ENCODE data around the gene PNLIPRP1. TPM values are rescaled to one million over a fixed set of nuclear protein-coding genes. Genes with fewer than 3 reads are reported as not detected.

The PNLIPRP1 gene
- total RNA-seq, 2 donors from 2014 or later, result not detected

DNA sequence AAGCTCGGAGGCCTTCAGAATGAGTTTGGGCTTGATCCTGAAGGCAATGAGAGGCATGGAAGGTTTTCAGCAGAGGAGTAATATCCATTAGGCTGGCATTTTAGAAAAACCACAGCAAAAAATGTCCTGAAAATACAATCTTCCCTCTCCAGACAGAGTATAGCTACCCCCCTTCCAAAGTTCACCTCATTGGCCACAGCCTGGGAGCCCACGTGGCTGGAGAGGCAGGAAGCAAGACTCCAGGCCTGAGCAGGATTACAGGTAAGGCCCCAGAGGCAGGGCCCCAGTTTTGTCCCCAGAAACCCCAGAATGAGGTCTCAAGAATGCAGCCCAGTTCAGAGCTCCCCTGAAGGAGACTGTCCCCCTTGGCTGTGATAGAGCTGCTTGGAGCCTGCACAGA is 5.3 kb downstream of the PNLIPRP1 start:
- H3K27me3 Mint-ChIP-seq (ENCODE audit: insufficient read depth), result no peaks in the 10 kb centered on the region
- TF ChIP-seq, protein P1, sequence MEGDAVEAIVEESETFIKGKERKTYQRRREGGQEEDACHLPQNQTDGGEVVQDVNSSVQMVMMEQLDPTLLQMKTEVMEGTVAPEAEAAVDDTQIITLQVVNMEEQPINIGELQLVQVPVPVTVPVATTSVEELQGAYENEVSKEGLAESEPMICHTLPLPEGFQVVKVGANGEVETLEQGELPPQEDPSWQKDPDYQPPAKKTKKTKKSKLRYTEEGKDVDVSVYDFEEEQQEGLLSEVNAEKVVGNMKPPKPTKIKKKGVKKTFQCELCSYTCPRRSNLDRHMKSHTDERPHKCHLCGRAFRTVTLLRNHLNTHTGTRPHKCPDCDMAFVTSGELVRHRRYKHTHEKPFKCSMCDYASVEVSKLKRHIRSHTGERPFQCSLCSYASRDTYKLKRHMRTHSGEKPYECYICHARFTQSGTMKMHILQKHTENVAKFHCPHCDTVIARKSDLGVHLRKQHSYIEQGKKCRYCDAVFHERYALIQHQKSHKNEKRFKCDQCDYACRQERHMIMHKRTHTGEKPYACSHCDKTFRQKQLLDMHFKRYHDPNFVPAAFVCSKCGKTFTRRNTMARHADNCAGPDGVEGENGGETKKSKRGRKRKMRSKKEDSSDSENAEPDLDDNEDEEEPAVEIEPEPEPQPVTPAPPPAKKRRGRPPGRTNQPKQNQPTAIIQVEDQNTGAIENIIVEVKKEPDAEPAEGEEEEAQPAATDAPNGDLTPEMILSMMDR (conservative IDR thresholded peaks at IDR 0.05), result no peak
- WGBS, 2 experiments (ENCODE audit: insufficient coverage in 1 of 2, insufficient read length in 1 of 2), result 83% methylated on average over 2 of the region's 2 CpGs
- Histone ChIP-seq H3K4me1 (ENCODE audit: control insufficient read depth, insufficient read depth, low read length) (no peaks in the 10 kb centered on the region), H3K36me3 (ENCODE audit: control insufficient read depth, insufficient read depth, low read length) (no peaks in the 10 kb centered on the region), H3K27ac (ENCODE audit: low read depth, low read length) (no peak overlapping the region), H3K27me3 (ENCODE audit: control insufficient read depth, insufficient read depth, low read length, poor library complexity, severe bottlenecking) (no peaks in the 10 kb centered on the region), H3K9me3 (ENCODE audit: control insufficient read depth, low read length) (no peaks in the 10 kb centered on the region), H3K9ac (ENCODE audit: extremely low read depth, low read length, poor library complexity, severe bottlenecking) (no peak overlapping the region), H3K4me3 (ENCODE audit: low read length) (no peak overlapping the region)
- H3K4me1 Mint-ChIP-seq, result no peaks in the 10 kb centered on the region
- H3K36me3 Mint-ChIP-seq (ENCODE audit: low read depth), result no peaks in the 10 kb centered on the region
- H3K4me3 Mint-ChIP-seq, result no peak overlapping the region
- H3K27ac Mint-ChIP-seq, result no peak overlapping the region
- no peaks in the 10 kb centered on the region for H3K9me3 Mint-ChIP-seq
- DNase-seq, result no peak

DNA sequence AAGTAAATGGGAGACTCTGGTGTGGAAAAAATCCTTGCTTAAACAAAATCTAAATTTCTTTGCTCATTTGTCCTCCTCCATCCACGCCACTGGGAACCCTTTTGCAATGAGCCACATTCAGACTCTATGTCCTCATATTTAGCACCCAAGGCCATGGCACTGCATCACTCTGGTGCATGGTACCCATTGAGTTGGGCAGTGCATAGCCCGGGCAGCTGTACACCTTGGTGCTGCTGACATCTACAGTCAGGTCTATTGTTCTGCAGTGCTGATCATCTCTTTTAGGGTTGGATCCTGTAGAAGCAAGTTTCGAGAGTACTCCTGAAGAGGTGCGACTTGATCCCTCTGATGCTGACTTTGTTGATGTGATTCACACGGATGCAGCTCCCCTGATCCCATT is 6.8 kb downstream of the PNLIPRP1 start:
- no peaks in the 10 kb centered on the region for H3K27me3 Mint-ChIP-seq (ENCODE audit: insufficient read depth)
- H3K9ac ChIP-seq (ENCODE audit: extremely low read depth, low read length, poor library complexity, severe bottlenecking), result no peak overlapping the region
- no peaks in the 10 kb centered on the region for H3K4me1 ChIP-seq (ENCODE audit: control insufficient read depth, insufficient read depth, low read length)
- H3K4me1 Mint-ChIP-seq, result no peaks in the 10 kb centered on the region
- no peaks in the 10 kb centered on the region for H3K27me3 ChIP-seq (ENCODE audit: control insufficient read depth, insufficient read depth, low read length, poor library complexity, severe bottlenecking)
- no peaks in the 10 kb centered on the region for H3K9me3 Mint-ChIP-seq
- no peak overlapping the region for H3K27ac Mint-ChIP-seq
- no peaks in the 10 kb centered on the region for H3K9me3 ChIP-seq (ENCODE audit: control insufficient read depth, low read length)
- TF ChIP-seq, protein P1 (conservative IDR thresholded peaks at IDR 0.05), result no peak
- H3K36me3 Mint-ChIP-seq (ENCODE audit: low read depth), result no peaks in the 10 kb centered on the region
- no peaks in the 10 kb centered on the region for H3K36me3 ChIP-seq (ENCODE audit: control insufficient read depth, insufficient read depth, low read length)
- no peak overlapping the region for H3K4me3 ChIP-seq (ENCODE audit: low read length)
- no peak overlapping the region for H3K4me3 Mint-ChIP-seq
- H3K27ac ChIP-seq (ENCODE audit: low read depth, low read length), result no peak overlapping the region
- DNase-seq, result no peak
- 86 to 87% methylated on average over 4 to 5 of the region's 5 CpGs for WGBS, 2 experiments (ENCODE audit: insufficient coverage in 1 of 2, insufficient read length in 1 of 2)

DNA sequence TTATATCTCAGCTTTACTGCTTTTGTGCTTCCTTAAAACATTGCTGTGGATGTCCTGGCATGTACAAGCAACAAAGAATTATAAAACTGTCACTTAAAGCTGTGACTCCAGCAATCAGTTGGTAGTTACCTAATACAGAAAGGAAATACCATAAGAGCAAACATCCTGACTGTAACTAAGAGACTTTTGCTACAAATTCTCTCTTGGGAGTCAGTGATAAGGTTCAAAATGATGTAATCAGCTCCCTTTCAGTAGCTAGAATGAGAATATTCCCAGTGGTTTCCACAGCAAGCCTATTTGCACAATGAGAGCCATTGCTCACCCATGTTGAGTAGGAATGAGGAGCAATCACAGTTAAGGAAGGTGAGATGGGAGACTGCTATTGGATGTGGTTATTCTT is 7.6 kb downstream of the PNLIPRP1 start:
- Mint-ChIP-seq H3K4me3 (no peak overlapping the region), H3K4me1 (no peaks in the 10 kb centered on the region), H3K9me3 (no peaks in the 10 kb centered on the region), H3K27ac (no peak overlapping the region), H3K36me3 (ENCODE audit: low read depth) (no peaks in the 10 kb centered on the region), H3K27me3 (ENCODE audit: insufficient read depth) (no peaks in the 10 kb centered on the region)
- no peaks in the 10 kb centered on the region for H3K27me3 ChIP-seq (ENCODE audit: control insufficient read depth, insufficient read depth, low read length, poor library complexity, severe bottlenecking)
- no peaks in the 10 kb centered on the region for H3K9me3 ChIP-seq (ENCODE audit: control insufficient read depth, low read length)
- H3K36me3 ChIP-seq (ENCODE audit: control insufficient read depth, insufficient read depth, low read length), result no peaks in the 10 kb centered on the region
- H3K4me3 ChIP-seq (ENCODE audit: low read length), result no peak overlapping the region
- H3K4me1 ChIP-seq (ENCODE audit: control insufficient read depth, insufficient read depth, low read length), result no peaks in the 10 kb centered on the region
- DNase-seq, result no peak
- no peak overlapping the region for H3K27ac ChIP-seq (ENCODE audit: low read depth, low read length)
- no peak overlapping the region for H3K9ac ChIP-seq (ENCODE audit: extremely low read depth, low read length, poor library complexity, severe bottlenecking)
- TF ChIP-seq, protein P1 (conservative IDR thresholded peaks at IDR 0.05), result no peak
